Activated CD4-positive, CD25-positive, alpha-beta regulatory T cell treated with anti-CD3 and anti-CD28 coated beads, Interleukin-2, amount 50 U/mL, for 16 hours (primary cell): ENCODE measurements around the gene DIPK1B.
"Not testable (repeated sequence)": the region's sequence is repeated elsewhere in the genome, so short reads cannot be mapped to it uniquely, and the experiment has no call there.

ENCODE experiments used
- DNase-seq: peaks from one replicate; pipeline ENCODE4 v3.0.0-alpha.2; 2020; ENCODE audit warnings: low read depth, low spot score

DIPK1B gene

DNA sequence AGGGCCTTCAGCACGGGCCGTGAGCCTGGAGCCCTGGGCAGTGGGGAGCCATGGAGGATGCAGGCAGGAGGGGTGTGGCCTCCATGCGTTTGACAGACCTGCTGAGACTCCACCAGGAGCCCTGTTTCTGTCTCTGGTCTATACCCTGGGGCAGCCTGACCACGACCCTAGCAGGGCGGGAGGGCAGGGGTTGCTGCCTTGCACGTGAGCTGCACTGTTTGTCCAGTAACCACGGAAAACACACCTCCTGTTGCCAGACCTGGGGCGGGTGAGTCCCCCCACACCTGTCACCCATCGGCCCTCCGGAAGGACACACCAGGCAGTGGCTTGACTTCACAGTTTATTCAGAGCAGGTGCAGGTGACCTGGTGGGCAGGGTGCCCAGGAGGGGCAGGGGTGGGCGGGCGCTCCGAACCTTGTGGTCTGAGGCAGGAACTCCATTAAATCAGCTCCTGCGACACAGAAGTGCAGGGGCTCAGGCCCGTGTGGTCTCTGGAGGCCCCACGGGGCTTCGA lies 41.7 kb downstream of the DIPK1B start:
- no peak for DNase-seq

DNA sequence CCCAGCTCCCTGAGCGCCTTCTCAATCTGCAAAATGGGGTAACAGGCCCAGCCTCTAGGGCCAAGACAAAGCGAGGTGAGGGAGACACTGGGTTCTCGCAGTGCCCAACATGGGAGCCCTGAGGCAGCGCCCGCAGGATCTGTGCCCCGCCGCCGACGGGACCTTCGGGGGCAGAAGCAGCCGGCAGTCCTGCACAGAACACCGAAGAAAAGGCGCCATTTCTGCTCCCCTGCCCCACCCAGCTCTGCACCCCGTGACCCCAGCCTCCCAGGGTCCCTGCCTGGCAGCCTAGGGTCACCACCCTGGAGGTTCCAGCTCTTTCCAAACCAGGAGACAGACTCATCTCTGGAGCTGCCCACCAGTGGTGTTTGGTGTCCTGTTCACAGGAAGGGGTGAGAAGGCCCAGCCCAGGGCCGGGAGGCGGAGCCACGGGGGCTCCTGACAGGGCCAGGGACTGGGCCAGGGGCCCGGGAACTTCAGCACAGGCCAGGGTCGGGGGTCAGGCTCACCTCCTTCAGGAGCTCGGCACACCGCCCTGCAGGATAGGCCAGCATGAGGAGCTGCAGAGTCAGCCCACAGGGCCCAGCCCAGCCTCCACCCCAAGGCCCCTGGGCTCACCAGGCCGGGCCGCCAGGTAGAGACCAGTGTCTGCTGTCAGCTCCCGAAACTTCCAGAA lies 42.4 kb downstream of the DIPK1B start:
- no peak for DNase-seq

DNA sequence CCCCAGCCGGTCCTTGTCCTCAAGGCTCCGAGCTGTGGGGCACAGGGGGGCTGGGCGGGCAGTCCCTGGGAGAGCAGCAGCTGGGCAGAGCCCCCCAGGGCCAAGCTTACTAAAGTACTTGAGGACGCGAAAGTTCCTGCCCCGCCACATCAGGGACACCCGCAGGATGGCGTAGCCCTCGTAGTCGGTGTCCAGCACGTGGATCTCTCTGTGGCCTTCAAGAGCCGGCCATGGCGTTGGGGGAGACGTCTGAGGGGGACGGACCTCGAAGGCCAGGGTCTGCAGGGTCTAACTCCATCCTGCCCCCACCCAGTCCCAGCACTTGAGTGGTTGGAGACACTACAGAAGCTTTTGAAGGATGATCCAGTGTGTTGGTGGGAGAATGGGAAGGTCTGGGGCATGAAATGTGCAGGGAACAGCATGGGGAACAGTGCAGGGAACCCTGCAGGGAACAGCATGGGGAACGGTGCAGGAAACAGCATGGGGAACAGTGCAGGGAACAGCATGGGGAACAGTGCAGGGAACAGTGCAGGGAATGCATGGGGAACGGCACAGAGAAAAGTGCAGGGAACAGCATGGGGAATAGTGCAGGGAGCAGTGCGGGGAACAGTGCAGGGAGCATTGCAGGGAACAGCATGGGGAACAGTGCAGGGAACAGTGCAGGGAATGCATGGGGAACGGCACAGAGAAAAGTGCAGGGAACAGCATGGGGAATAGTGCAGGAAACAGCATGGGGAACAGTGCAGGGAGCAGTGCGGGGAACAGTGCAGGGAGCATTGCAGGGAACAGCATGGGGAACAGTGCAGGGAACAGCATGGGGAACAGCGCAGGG lies 43.1 kb downstream of the DIPK1B start:
- not testable (repeated sequence) for DNase-seq

GRCh38 chr9:136756134-136756438 lies 43.7 kb downstream of the DIPK1B start:
- no peak for DNase-seq

DNA sequence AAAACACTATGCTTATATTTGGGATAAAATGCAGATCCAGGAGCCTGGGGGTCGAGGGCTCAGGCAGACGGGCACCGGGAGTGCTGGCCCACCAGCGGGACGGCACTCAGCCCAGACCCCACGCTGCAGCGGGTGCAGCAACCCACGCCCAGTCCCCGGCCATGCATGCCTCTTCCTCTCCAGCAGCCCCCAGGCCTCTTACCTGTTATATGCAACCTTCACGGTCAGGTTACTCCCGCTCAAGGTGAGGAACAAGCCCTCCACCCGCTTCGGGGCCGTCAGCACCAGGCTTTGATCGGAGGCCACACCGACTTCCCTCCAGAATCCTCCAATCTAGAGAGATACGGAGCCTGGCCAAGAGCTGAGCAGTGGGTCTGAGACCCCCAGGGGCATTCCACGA lies 44.5 kb downstream of the DIPK1B start:
- no peak for DNase-seq

- DNase-seq = no peak
Observed at GRCh38 chr9:136757328-136757727, 45.0 kb downstream of the DIPK1B start.

- DNase-seq = no peak
Observed at GRCh38 chr9:136757751-136758140, 45.4 kb downstream of the DIPK1B start.

DNA sequence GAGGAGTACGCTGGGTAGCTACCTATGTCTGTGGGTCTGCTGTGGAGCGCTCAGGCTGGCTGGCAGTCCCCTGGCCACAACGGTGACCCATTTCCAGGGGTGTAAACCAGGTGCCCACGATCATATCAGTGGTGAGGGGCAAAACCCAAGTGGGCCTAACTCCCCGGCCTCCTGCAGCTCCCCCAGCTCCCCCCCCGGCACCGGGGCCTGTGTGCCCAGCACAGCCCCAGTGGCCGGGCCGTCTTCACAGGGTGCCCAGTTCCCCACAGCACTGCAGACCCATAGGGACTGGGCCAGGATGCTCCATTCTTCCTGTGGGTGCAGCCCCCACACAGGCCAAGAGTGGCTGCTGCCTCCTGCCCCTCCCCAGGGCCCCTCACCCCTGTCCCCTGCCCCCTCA lies 46.6 kb downstream of the DIPK1B start:
- no peak for DNase-seq

- no peak for DNase-seq
Observed at GRCh38 chr9:136759436-136760325, 47.3 kb downstream of the DIPK1B start.

DNA sequence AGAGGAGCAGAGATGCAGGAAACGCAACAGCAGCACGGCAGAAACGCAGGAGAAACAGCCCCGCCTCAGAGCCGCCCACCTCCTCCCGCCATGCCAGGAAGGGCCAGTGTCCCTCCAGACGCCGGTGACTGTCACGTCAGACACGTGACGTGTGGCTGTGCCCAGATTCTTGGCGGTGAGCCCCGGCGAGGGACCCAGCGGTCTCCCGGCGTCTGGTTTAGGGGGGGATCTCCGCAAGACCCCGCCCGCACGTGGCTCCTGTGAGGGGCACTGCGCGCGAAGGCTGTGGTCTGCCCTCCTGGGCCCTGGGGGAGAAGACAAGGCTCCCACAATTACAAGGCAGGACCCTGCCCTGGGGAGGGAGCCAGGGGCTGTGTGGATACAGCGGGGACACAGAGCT lies 48.1 kb downstream of the DIPK1B start:
- DNase-seq = no peak

DNA sequence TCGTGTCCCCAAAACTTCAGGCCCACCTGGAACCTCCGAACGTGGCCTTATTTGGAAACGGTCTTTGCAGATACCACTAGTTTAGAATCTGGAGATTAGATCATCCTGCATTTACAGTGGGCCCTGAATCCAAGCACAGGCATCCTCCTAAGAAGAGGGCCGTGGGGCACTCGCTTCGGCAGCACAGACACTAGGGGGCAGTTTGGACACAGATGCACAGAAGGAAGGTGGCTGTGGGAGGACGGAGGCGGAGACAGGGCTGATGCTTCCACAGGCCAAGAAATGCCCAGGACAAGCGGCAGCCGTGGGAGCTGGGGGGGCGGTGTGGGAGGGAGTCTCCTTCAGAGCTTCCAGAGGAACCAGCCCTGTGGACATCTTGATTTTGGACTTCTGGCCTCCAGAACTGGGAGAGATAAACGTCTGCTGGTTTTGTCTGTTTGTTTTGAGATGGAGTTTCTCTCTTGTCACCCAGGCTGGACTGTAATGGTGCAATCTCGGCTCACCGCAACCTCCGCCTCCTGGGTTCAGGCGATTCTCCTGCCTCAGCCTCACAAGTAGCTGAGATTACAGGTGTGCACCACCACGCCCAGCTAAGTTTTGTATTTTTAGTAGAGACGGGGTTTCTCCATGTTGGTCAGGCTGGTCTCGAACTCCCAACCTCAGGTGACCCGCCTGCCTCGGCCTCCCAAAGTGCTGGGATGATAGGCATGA lies 48.6 kb downstream of the DIPK1B start:
- not testable (repeated sequence) for DNase-seq

DNA sequence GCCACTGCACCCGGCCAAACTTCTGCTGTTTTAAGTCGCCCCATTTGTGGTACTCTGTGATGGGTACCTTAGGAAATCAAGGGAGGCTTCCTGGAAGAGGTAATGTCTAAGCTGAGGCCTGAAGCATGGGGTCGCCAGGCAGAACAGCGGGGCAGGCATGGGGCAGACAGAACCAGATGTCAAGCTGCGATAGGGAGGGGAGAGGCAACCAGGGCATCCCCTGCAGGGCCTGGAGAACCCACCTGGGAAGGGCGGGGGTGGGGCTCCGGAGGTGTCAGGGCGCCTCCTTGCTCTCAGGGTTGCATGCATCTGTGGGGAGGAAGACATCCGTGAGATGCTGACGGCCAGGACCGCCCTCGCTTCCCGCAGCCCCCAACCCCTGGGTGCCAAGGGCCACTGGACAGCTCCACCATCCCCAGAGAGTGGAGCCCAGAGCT lies 49.2 kb downstream of the DIPK1B start:
- no peak for DNase-seq

- no peak for DNase-seq
Observed at GRCh38 chr9:136762221-136762691, 49.9 kb downstream of the DIPK1B start.

- DNase-seq = no peak
Observed at GRCh38 chr9:136762915-136763648, 50.7 kb downstream of the DIPK1B start.

- DNase-seq = no peak
Observed at GRCh38 chr9:136763649-136764035, 51.3 kb downstream of the DIPK1B start.

- no peak for DNase-seq
Observed at GRCh38 chr9:136764301-136764891, 52.0 kb downstream of the DIPK1B start, which contains the start of gene LCN15. LCN15 (minus strand) TSS chr9:136764518; CDS start chr9:136764488, 30 bp downstream.

GRCh38 chr9:136765041-136765440 lies 52.7 kb downstream of the DIPK1B start:
- DNase-seq = no peak

DNA sequence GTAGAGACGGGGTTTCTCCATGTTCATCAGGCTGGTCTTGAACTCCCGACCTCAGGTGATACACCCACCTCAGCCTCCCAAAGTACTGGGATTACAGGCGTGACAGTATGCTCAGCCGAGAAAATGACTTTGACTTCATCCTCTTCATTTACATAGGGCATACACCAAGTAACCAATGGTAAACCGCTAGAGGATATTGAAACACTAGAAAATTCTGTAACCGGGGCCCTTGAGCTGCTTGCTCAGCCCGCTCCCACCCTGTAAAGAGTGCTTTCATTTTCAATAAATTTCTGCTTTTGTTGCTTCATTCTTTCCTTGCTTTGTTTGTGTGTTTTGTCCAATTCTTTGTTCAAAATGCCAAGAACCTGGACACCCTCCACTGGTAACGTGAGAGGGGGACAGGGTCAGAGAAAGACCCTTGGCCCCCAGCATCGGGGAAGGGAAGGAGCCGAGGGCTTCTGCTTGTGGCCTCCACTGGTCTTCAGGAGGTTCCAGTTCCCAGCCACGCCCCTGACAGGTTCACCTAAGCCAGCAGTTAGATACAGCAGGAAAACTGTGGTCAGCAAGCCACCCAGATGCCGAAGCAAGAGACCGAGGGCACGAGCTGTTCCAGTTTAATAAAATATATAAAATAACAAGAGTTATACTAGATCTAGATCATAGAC lies 53.5 kb downstream of the DIPK1B start:
- not testable (repeated sequence) for DNase-seq

DNA sequence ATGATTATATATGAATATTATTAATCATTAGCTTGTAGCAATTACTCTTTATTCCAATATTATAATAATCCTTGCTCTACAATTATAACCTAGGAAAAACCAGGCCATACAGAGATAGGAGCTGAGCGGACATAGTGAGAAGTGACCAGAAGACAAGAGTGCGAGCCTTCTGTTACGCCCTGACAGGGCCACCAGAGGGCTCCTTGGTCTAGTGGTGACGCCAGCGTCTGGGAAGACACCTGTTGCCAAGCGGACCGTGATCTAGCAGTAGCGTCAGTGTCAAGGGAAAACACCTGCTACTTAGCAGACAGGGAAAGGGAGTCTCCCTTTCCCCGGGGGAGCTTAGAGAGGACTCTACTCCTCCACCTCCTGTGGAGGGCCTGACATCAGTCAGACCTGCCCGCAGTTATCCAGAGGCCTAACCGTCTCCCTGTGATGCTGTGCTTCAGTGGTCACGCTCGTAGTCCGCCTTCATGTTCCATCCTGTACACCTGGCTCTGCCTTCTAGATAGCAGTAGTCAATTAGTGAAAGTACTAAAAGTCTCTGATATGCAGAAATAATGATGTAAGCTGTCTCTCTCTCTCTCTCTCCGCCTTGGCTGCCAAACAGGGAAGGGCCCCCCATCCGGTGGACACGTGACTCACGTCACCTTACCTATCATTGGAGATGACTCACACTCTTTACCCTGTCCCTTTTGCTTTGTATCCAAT lies 54.2 kb downstream of the DIPK1B start:
- DNase-seq = not testable (repeated sequence)
